ENCODE results near the gene KRTAP10-10.
"Not testable (repeated sequence)": the region's sequence is repeated elsewhere in the genome, so short reads cannot be mapped to it uniquely, and the experiment has no call there.

Gene KRTAP10-10

GRCh38 chr21:44593598-44594405 is 43.4 kb upstream of the KRTAP10-10 start:
- TF ChIP-seq CTCF (conservative IDR thresholded peaks at IDR 0.05): no peak
- no peak overlapping the region for H3K27ac ChIP-seq

GRCh38 chr21:44594406-44594916 is 42.7 kb upstream of the KRTAP10-10 start:
- no peak overlapping the region for H3K27ac ChIP-seq

GRCh38 chr21:44595524-44595923 is 41.6 kb upstream of the KRTAP10-10 start:
- no peak for TF ChIP-seq CTCF (conservative IDR thresholded peaks at IDR 0.05)
- H3K27ac ChIP-seq: no peak overlapping the region

More at GRCh38 chr21:44594406-44594916, 42.7 kb upstream of the KRTAP10-10 start:
- no peak for TF ChIP-seq CTCF (conservative IDR thresholded peaks at IDR 0.05)

GRCh38 chr21:44596068-44596725 is 41.0 kb upstream of the KRTAP10-10 start:
- no peak overlapping the region for H3K27ac ChIP-seq
- TF ChIP-seq CTCF (conservative IDR thresholded peaks at IDR 0.05): no peak

- no peak for TF ChIP-seq CTCF (conservative IDR thresholded peaks at IDR 0.05)
- no peak overlapping the region for H3K27ac ChIP-seq
These were observed 39.1 kb upstream of the KRTAP10-10 start for GRCh38 chr21:44598061-44598460.

GRCh38 chr21:44599264-44600029 is 37.7 kb upstream of the KRTAP10-10 start:
- no peak overlapping the region for H3K27ac ChIP-seq
- no peak for TF ChIP-seq CTCF (conservative IDR thresholded peaks at IDR 0.05)

- H3K27ac ChIP-seq: not testable (repeated sequence)
These were observed 36.8 kb upstream of the KRTAP10-10 start, which contains the start of gene KRTAP10-7 for GRCh38 chr21:44600118-44600978. Gene KRTAP10-7 (plus strand): TSS chr21:44600597. CDS start chr21:44600622, 25 bp downstream.

Measured in VCaP (cell line).